HEK293 (cell line): ENCODE measurements around the gene CDHR4.
"Not testable (repeated sequence)": the region's sequence is repeated elsewhere in the genome, so short reads cannot be mapped to it uniquely, and the experiment has no call there.

Experiments
- CTCF ChIA-PET: fragments of 350-600 bp; formaldehyde crosslinking; extraction: SDS; loops from one replicate; lab custom pipeline; 2021; ENCODE audit warnings: antibody characterized with exemption; lab: Yijun Ruan, JAX
- POLR2A ChIA-PET: fragments of 300-600 bp; formaldehyde crosslinking; extraction: SDS; loops from one replicate; lab custom pipeline; 2020; ENCODE audit warnings: antibody characterized with exemption, inconsistent platforms; lab: Yijun Ruan, JAX
- H3K27ac ChIP-seq: fragments of 200-500 bp; sonication (Bioruptor generic); 2 replicates; pipeline ENCODE4 v1.5.1; 2014; ENCODE audit warnings: low read depth, low read length, control low read depth, inconsistent platforms; ENCODE audit errors: extremely low read depth
- H3K36me3 ChIP-seq, 2 experiments: fragments of 200-500 bp in 1 of 2; sonication (Bioruptor generic) in 1 of 2; 1 replicate in 1 of 2; 2 replicates in 1 of 2; pipeline ENCODE4 v1.5.1; 2014 to 2017; ENCODE audit warnings: inconsistent platforms in 2 of 2, low read length in 2 of 2; ENCODE audit not compliant: control insufficient read depth in 2 of 2, insufficient read depth in 1 of 2
- H3K4me1 ChIP-seq: fragments of 200-500 bp; sonication (Bioruptor generic); 2 replicates; pipeline ENCODE4 v1.5.1; 2014; ENCODE audit warnings: mild to moderate bottlenecking, low read length, inconsistent platforms; ENCODE audit not compliant: control insufficient read depth, insufficient read depth
- H3K4me3 ChIP-seq: 2 replicates; pipeline ENCODE4 v1.5.1; 2011; ENCODE audit warnings: low read depth, mild to moderate bottlenecking, control low read depth, low read length, moderate library complexity
- H3K9me3 ChIP-seq: fragments of 200-500 bp; sonication (Bioruptor generic); 2 replicates; pipeline ENCODE4 v1.5.1; 2014; ENCODE audit warnings: low read depth, low read length, inconsistent platforms; ENCODE audit not compliant: control insufficient read depth, insufficient read depth
- GFI1B ChIP-seq: fragments of 450-650 bp; formaldehyde crosslinking; IDR thresholded peaks from 2 replicates; pipeline ENCODE4 v1.5.1; 2016; ENCODE audit warnings: missing biosample characterization, missing genetic modification characterization
- HIC1 ChIP-seq: fragments of 450-650 bp; formaldehyde crosslinking; IDR thresholded peaks from 2 replicates; pipeline ENCODE4 v1.5.1; 2016; ENCODE audit warnings: missing biosample characterization, missing genetic modification characterization
- KLF16 ChIP-seq: fragments of 450-650 bp; formaldehyde crosslinking; IDR thresholded peaks from 2 replicates; pipeline ENCODE4 v1.5.1; 2017; ENCODE audit warnings: missing biosample characterization, missing genetic modification characterization
- PRDM2 ChIP-seq: fragments of 450-650 bp; formaldehyde crosslinking; IDR thresholded peaks from 2 replicates; pipeline ENCODE4 v1.5.1; 2016; ENCODE audit warnings: missing biosample characterization, missing genetic modification characterization, borderline replicate concordance
- PRDM4 ChIP-seq: fragments of 450-650 bp; formaldehyde crosslinking; IDR thresholded peaks from 2 replicates; pipeline ENCODE4 v1.5.1; 2017; ENCODE audit warnings: missing biosample characterization, missing genetic modification characterization
- WT1 ChIP-seq: fragments of 450-650 bp; formaldehyde crosslinking; IDR thresholded peaks from 2 replicates; pipeline ENCODE4 v1.5.1; 2016; ENCODE audit warnings: missing biosample characterization, missing genetic modification characterization
- YY1 ChIP-seq: fragments of 450-650 bp; formaldehyde crosslinking; IDR thresholded peaks from 2 replicates; pipeline ENCODE4 v1.5.1; 2018; ENCODE audit warnings: missing biosample characterization, missing genetic modification characterization
- ZFP37 ChIP-seq: fragments of 450-650 bp; formaldehyde crosslinking; IDR thresholded peaks from 2 replicates; pipeline ENCODE4 v1.5.1; 2016; ENCODE audit warnings: missing biosample characterization, missing genetic modification characterization
- ZNF202 ChIP-seq: fragments of 450-650 bp; formaldehyde crosslinking; IDR thresholded peaks from 2 replicates; pipeline ENCODE4 v1.5.1; 2016; ENCODE audit warnings: missing biosample characterization, missing genetic modification characterization, borderline replicate concordance
- ZNF24 ChIP-seq: fragments of 450-650 bp; formaldehyde crosslinking; IDR thresholded peaks from 2 replicates; pipeline ENCODE4 v1.5.1; 2016; ENCODE audit warnings: missing biosample characterization, missing genetic modification characterization
- ZNF302 ChIP-seq: fragments of 450-650 bp; formaldehyde crosslinking; IDR thresholded peaks from 2 replicates; pipeline ENCODE4 v1.5.1; 2016; ENCODE audit warnings: missing biosample characterization, missing genetic modification characterization, low read depth
- ZNF488 ChIP-seq: fragments of 450-650 bp; formaldehyde crosslinking; IDR thresholded peaks from 2 replicates; pipeline ENCODE4 v1.5.1; 2016; ENCODE audit warnings: missing biosample characterization, missing genetic modification characterization
- ZNF571 ChIP-seq: fragments of 450-650 bp; formaldehyde crosslinking; IDR thresholded peaks from 2 replicates; pipeline ENCODE4 v1.5.0; 2017; ENCODE audit warnings: missing biosample characterization, missing genetic modification characterization
- ZNF707 ChIP-seq: fragments of 450-650 bp; formaldehyde crosslinking; IDR thresholded peaks from 2 replicates; pipeline ENCODE4 v1.5.1; 2016; ENCODE audit warnings: missing biosample characterization, missing genetic modification characterization
- ZSCAN4 ChIP-seq: fragments of 450-650 bp; formaldehyde crosslinking; IDR thresholded peaks from 2 replicates; pipeline ENCODE4 v1.5.1; 2017; ENCODE audit warnings: missing biosample characterization, missing genetic modification characterization
- TF ChIP-seq, protein P1 (sequence below): fragments of 450-650 bp; formaldehyde crosslinking; conservative IDR thresholded peaks from 2 replicates; pipeline ENCODE4 v1.5.1; 2016; ENCODE audit warnings: low read depth, missing biosample characterization, missing genetic modification characterization
- TF ChIP-seq, protein P2 (sequence below): fragments of 450-650 bp; formaldehyde crosslinking; IDR thresholded peaks from 2 replicates; pipeline ENCODE4 v1.5.1; 2017; ENCODE audit warnings: missing biosample characterization, missing genetic modification characterization

The CDHR4 gene

GRCh38 chr3:49826016-49826415 lies 26.3 kb upstream of the CDHR4 start:
- TF ChIP-seq ZSCAN4 (tag by site-specific recombination): no peak
- TF ChIP-seq ZNF202: no peak
- no peak for TF ChIP-seq ZNF488 (tag by site-specific recombination)
- no peak for TF ChIP-seq YY1
- no peak for TF ChIP-seq ZNF24 (tag by site-specific recombination)
- no peak for TF ChIP-seq WT1 (tag by site-specific recombination)
- TF ChIP-seq, protein P1, sequence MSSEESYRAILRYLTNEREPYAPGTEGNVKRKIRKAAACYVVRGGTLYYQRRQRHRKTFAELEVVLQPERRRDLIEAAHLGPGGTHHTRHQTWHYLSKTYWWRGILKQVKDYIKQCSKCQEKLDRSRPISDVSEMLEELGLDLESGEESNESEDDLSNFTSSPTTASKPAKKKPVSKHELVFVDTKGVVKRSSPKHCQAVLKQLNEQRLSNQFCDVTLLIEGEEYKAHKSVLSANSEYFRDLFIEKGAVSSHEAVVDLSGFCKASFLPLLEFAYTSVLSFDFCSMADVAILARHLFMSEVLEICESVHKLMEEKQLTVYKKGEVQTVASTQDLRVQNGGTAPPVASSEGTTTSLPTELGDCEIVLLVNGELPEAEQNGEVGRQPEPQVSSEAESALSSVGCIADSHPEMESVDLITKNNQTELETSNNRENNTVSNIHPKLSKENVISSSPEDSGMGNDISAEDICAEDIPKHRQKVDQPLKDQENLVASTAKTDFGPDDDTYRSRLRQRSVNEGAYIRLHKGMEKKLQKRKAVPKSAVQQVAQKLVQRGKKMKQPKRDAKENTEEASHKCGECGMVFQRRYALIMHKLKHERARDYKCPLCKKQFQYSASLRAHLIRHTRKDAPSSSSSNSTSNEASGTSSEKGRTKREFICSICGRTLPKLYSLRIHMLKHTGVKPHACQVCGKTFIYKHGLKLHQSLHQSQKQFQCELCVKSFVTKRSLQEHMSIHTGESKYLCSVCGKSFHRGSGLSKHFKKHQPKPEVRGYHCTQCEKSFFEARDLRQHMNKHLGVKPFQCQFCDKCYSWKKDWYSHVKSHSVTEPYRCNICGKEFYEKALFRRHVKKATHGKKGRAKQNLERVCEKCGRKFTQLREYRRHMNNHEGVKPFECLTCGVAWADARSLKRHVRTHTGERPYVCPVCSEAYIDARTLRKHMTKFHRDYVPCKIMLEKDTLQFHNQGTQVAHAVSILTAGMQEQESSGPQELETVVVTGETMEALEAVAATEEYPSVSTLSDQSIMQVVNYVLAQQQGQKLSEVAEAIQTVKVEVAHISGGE (tag by site-specific recombination): no peak
- TF ChIP-seq PRDM4 (tag by site-specific recombination): no peak
- TF ChIP-seq PRDM2: no peak
- TF ChIP-seq, protein P2, sequence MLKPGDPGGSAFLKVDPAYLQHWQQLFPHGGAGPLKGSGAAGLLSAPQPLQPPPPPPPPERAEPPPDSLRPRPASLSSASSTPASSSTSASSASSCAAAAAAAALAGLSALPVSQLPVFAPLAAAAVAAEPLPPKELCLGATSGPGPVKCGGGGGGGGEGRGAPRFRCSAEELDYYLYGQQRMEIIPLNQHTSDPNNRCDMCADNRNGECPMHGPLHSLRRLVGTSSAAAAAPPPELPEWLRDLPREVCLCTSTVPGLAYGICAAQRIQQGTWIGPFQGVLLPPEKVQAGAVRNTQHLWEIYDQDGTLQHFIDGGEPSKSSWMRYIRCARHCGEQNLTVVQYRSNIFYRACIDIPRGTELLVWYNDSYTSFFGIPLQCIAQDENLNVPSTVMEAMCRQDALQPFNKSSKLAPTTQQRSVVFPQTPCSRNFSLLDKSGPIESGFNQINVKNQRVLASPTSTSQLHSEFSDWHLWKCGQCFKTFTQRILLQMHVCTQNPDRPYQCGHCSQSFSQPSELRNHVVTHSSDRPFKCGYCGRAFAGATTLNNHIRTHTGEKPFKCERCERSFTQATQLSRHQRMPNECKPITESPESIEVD: no peak
- no peak for TF ChIP-seq ZNF571 (tag by site-specific recombination)
- no peak for TF ChIP-seq ZFP37 (tag by site-specific recombination)
- TF ChIP-seq KLF16: no peak
- no peak for TF ChIP-seq ZNF707 (tag by site-specific recombination)
- no peak for TF ChIP-seq ZNF302 (tag by site-specific recombination)
- TF ChIP-seq GFI1B (tag by site-specific recombination): no peak
- no peak for TF ChIP-seq HIC1 (tag by site-specific recombination)
- H3K4me3 ChIP-seq: no peak overlapping the region
- peaks cover 0 to 34% of the 10 kb centered on the region in 2 experiments; a peak in 1 of 3 replicates for H3K36me3 ChIP-seq
- CTCF ChIA-PET: interaction anchor here (0.8 to 2.2 kb wide), 2 partner anchors 13 to 26 kb away, joined by 3 to 12 read pairs; no protein-coding TSS in a partner anchor
- no peaks in the 10 kb centered on the region for H3K9me3 ChIP-seq
- no peak overlapping the region for H3K27ac ChIP-seq
- no peaks in the 10 kb centered on the region for H3K4me1 ChIP-seq
- POLR2A ChIA-PET: interaction anchor here (0.7 to 1.2 kb wide), 3 partner anchors 23 to 125 kb away, joined by 3 read pairs; partner anchors contain the start of gene INKA1

DNA sequence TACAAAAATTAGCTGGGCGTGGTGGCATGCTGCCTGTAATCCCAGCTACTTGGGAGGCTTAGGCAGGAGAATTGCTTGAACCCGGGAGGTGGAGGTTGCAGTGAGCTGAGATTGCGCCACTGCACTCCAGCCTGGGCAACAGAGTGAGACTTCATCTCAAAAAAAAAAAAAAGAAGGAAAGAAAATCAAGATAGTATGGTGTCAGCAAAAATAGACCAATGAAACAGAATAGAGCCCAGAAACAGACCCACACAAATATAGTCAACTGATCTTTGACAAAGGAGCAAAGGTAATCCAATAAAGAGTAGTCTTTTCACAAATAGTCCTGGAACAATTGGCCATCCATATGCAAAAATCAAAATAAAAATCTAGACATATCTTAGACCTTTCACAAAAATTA lies 23.5 kb upstream of the CDHR4 start:
- H3K4me3 ChIP-seq, H3K27ac ChIP-seq, H3K4me1 ChIP-seq, H3K9me3 ChIP-seq, H3K36me3 ChIP-seq, POLR2A ChIA-PET: not testable (repeated sequence)
- CTCF ChIA-PET: interaction anchor here (0.6 to 1.8 kb wide), 2 partner anchors 16 to 80 kb away, joined by 3 to 7 read pairs; partner anchors contain the start of gene MST1R
